GM12892 (cell line): ENCODE data around the gene AEBP1.

Experiments
- POLR2A ChIP-seq: IDR thresholded peaks from 2 replicates; pipeline ENCODE4 v1.6.1; 2011; ENCODE audit warnings: low read depth, low read length, control low read depth
- POLR2AphosphoS5 ChIP-seq: IDR thresholded peaks from 2 replicates; pipeline ENCODE4 v1.6.1; 2011; ENCODE audit warnings: low read depth, low read length, control low read depth
- TAF1 ChIP-seq: IDR thresholded peaks from 2 replicates; pipeline ENCODE4 v1.6.1; 2011; ENCODE audit warnings: low read depth, mild to moderate bottlenecking, control low read depth, low read length, borderline replicate concordance

DNA sequence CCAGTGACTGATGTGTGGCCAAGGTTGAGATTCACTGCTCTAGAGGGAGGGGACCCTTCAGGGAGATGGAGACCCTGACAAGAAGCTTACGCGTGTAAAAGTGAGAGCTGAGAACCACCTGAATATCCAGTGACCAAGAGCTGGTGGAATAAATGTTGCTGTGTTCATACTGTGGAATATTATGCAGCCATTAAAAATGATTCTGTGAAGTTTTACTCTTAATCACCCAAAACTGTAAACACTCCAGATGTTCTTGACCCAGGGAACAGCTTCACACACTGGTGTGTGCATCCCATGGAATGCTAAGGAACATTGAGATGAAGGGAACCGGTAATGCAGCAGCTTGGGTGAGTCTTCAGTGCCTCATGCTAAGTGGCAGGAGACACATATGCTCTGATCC is 17.5 kb upstream of the AEBP1 start:
- TF ChIP-seq TAF1, result no peak
- no peak for TF ChIP-seq POLR2AphosphoS5
- TF ChIP-seq POLR2A, result no peak
